HEK293T (cell line): ENCODE data around the gene TRIM71.

Experiments used
- FOXK2 ChIP-seq: fragments of 450-650 bp; IDR thresholded peaks from 2 replicates; pipeline ENCODE4 v1.6.1; 2016; ENCODE audit warnings: mild to moderate bottlenecking
- HDGF ChIP-seq: fragments of 450-650 bp; IDR thresholded peaks from 2 replicates; pipeline ENCODE4 v1.6.1; 2017; ENCODE audit warnings: antibody characterized with exemption, borderline replicate concordance
- NFRKB ChIP-seq: fragments of 450-650 bp; IDR thresholded peaks from 2 replicates; pipeline ENCODE4 v1.6.1; 2016; ENCODE audit warnings: mild to moderate bottlenecking, moderate library complexity
- TARDBP ChIP-seq: fragments of 450-650 bp; IDR thresholded peaks from 2 replicates; pipeline ENCODE4 v1.6.1; 2016

GRCh38 chr3:32857921-32858320, 40.1 kb downstream of the TRIM71 start:
- no peak for TF ChIP-seq TARDBP
- no peak for TF ChIP-seq NFRKB
- TF ChIP-seq FOXK2, result no peak
- no peak for TF ChIP-seq HDGF
